ENCODE data around the gene RET.

The RET gene

DNA sequence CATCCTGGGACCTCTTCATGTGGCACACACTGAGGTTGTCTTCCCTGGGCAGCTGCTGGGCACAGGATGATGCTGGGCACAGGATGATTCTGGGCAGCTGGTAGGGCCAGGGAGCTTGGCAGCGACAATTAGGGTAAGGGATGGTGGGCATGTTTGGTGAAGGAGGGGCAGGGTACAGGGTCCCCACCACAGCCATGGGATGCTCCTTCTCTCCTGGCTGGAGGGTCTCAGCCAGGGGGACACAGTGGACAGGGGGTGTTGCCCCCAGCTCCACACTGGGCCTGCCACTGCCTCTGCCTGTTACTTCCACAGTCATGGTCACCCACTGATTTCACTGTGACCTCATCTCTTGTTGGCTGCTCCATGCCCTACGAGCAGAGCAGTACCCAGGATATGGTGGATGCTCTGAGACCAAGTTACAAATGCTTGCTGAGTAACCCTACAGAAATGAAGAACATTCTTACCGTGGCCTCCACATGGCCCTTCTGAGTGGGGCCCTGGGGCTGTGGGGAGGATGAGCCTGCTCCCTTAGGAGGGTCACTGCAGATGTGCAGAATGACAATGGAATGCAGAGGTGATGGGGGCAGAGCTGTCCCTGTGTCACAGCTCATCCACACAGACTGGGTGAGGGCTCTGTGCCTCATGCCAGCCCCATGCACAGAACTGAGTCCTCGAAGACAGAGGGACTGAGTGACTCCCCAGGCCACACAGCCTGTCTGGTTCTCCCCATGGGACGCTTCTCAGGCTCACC, 28.4 kb upstream of the RET start:
- H3K27me3 ChIP-seq (ENCODE audit: insufficient read depth, poor library complexity, severe bottlenecking) = no peaks in the 10 kb centered on the region
- H3K9me3 ChIP-seq (ENCODE audit: severe bottlenecking) = no peaks in the 10 kb centered on the region
- DNase-seq (ENCODE audit: low spot score) (peak; percentile 44), ATAC-seq (ENCODE audit: low read depth) (no peak)
- no peak overlapping the region for H3K27ac ChIP-seq (ENCODE audit: poor library complexity, severe bottlenecking)
- no peaks in the 10 kb centered on the region for H3K4me1 ChIP-seq (ENCODE audit: insufficient read depth, poor library complexity, severe bottlenecking)
- no peak overlapping the region for H3K4me3 ChIP-seq (ENCODE audit: severe bottlenecking)
- TF ChIP-seq, protein P1, sequence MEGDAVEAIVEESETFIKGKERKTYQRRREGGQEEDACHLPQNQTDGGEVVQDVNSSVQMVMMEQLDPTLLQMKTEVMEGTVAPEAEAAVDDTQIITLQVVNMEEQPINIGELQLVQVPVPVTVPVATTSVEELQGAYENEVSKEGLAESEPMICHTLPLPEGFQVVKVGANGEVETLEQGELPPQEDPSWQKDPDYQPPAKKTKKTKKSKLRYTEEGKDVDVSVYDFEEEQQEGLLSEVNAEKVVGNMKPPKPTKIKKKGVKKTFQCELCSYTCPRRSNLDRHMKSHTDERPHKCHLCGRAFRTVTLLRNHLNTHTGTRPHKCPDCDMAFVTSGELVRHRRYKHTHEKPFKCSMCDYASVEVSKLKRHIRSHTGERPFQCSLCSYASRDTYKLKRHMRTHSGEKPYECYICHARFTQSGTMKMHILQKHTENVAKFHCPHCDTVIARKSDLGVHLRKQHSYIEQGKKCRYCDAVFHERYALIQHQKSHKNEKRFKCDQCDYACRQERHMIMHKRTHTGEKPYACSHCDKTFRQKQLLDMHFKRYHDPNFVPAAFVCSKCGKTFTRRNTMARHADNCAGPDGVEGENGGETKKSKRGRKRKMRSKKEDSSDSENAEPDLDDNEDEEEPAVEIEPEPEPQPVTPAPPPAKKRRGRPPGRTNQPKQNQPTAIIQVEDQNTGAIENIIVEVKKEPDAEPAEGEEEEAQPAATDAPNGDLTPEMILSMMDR (IDR thresholded peaks at IDR 0.05; ENCODE audit: poor library complexity, severe bottlenecking) = no peak
- no peaks in the 10 kb centered on the region for H3K36me3 ChIP-seq (ENCODE audit: low read depth)

DNA sequence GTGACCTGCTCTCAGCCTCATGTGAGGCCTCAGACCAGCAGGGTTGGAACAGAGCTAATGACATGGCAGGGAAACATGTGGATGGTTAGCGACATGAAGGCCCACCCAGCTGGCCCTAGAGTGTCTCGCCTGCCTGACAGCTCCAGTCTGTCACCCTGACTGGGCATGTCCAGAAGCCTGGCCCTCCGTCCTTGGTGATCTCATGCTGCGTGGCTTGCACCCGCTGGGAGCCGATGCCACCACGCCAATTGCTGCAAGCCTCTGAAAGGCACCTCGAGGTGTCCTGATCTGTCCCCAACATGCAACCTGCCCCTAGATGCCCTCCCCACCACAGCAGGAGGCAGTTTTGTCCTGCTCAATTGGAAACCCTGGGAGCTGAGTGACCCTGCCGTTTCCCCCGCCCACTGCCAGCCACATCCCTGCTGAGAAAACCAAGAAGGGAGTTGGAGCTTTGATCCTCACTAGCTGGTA, 27.8 kb upstream of the RET start:
- ATAC-seq (ENCODE audit: low read depth) = no peak
- Histone ChIP-seq H3K9me3 (ENCODE audit: severe bottlenecking) (no peaks in the 10 kb centered on the region), H3K27me3 (ENCODE audit: insufficient read depth, poor library complexity, severe bottlenecking) (no peaks in the 10 kb centered on the region), H3K4me3 (ENCODE audit: severe bottlenecking) (no peak overlapping the region), H3K4me1 (ENCODE audit: insufficient read depth, poor library complexity, severe bottlenecking) (no peaks in the 10 kb centered on the region), H3K36me3 (ENCODE audit: low read depth) (no peaks in the 10 kb centered on the region), H3K27ac (ENCODE audit: poor library complexity, severe bottlenecking) (no peak overlapping the region)
- TF ChIP-seq, protein P1 (IDR thresholded peaks at IDR 0.05; ENCODE audit: poor library complexity, severe bottlenecking) = no peak
- DNase-seq (ENCODE audit: low spot score) = peak; percentile 45

DNA sequence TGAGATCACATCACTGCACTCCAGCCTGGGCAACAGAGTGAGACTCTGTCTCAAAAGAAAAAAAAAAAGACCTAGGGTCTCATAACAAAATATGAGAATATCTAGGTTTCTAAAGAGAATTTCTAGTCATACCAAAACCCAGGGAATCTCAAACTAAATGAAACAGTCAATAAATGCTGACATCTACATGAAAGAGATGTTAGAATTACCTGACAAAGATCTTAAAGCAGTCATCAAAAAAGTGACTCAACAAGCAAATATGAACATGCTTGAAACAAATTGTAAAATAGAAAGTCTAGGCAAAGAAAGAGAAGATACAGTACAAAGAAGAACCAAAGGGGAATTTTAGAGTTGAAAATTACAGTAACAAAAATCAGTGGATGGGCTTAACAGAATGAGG, 26.9 kb upstream of the RET start:
- no peak overlapping the region for H3K4me3 ChIP-seq (ENCODE audit: severe bottlenecking)

DNA sequence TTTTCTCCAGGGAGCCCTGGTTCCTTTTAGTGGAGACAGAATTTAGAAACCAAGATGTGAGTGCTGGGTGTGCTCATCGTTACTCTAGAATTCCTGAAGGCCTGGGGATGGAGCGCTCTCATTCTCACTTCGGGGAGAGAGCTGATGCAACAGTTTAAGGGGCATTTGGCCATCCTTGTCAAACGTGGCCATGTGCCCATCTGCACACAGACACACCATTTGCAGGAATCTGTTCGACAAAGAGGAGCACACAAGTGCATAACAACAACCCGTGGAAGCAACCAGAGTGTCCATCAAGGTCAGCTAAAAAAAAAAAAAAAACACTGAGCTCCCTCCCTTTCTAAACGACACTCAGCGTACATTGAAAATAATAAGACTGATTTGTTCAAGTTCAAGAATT, 23.0 kb upstream of the RET start:
- Histone ChIP-seq H3K4me3 (ENCODE audit: severe bottlenecking) (no peak overlapping the region), H3K27me3 (ENCODE audit: insufficient read depth, poor library complexity, severe bottlenecking) (no peaks in the 10 kb centered on the region), H3K9me3 (ENCODE audit: severe bottlenecking) (no peaks in the 10 kb centered on the region), H3K27ac (ENCODE audit: poor library complexity, severe bottlenecking) (no peak overlapping the region), H3K36me3 (ENCODE audit: low read depth) (no peaks in the 10 kb centered on the region), H3K4me1 (ENCODE audit: insufficient read depth, poor library complexity, severe bottlenecking) (no peaks in the 10 kb centered on the region)
- ATAC-seq (ENCODE audit: low read depth) (no peak), DNase-seq (ENCODE audit: low spot score) (no peak)
- TF ChIP-seq, protein P1 (IDR thresholded peaks at IDR 0.05; ENCODE audit: poor library complexity, severe bottlenecking) = no peak

More for the DNA sequence above, 26.9 kb upstream of the RET start:
- ATAC-seq (ENCODE audit: low read depth) (no peak), DNase-seq (ENCODE audit: low spot score) (no peak)
- Histone ChIP-seq H3K27ac (ENCODE audit: poor library complexity, severe bottlenecking) (no peak overlapping the region), H3K4me1 (ENCODE audit: insufficient read depth, poor library complexity, severe bottlenecking) (no peaks in the 10 kb centered on the region), H3K27me3 (ENCODE audit: insufficient read depth, poor library complexity, severe bottlenecking) (no peaks in the 10 kb centered on the region), H3K36me3 (ENCODE audit: low read depth) (no peaks in the 10 kb centered on the region), H3K9me3 (ENCODE audit: severe bottlenecking) (no peaks in the 10 kb centered on the region)
- TF ChIP-seq, protein P1 (IDR thresholded peaks at IDR 0.05; ENCODE audit: poor library complexity, severe bottlenecking) = no peak

DNA sequence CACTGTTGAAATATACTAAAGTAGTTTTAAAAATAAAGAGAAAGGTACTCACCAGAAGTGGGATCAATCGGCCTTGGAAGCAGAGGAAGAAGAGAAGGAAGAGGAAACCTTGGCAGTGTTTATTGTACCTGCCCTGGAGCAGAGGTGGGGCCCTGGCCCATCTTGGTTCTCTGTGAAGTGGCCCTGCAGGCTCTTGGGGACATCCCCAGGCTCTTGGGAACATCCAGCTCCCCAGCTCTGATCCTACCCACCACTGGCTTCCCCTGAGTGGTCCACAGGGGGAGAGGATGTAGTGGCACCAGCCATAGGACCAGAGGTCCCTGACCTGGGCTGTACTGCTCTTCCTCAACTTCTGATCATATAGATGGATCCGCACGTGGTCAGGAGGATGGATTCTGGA, 22.3 kb upstream of the RET start:
- Histone ChIP-seq H3K9me3 (ENCODE audit: severe bottlenecking) (no peaks in the 10 kb centered on the region), H3K27me3 (ENCODE audit: insufficient read depth, poor library complexity, severe bottlenecking) (no peaks in the 10 kb centered on the region), H3K4me3 (ENCODE audit: severe bottlenecking) (no peak overlapping the region), H3K4me1 (ENCODE audit: insufficient read depth, poor library complexity, severe bottlenecking) (no peaks in the 10 kb centered on the region), H3K27ac (ENCODE audit: poor library complexity, severe bottlenecking) (no peak overlapping the region), H3K36me3 (ENCODE audit: low read depth) (no peaks in the 10 kb centered on the region)
- ATAC-seq (ENCODE audit: low read depth) (no peak), DNase-seq (ENCODE audit: low spot score) (no peak)
- TF ChIP-seq, protein P1 (IDR thresholded peaks at IDR 0.05; ENCODE audit: poor library complexity, severe bottlenecking) = no peak

Data from RWPE2 (cell line).